IMR-90 (cell line): ENCODE results near the gene WNT16.

ENCODE experiments used
- CHD1 ChIP-seq: IDR thresholded peaks from 2 replicates; pipeline ENCODE4 v1.6.1; 2012; ENCODE audit warnings: low read depth, low read length, improper control_type of control experiment
- CTCF ChIP-seq: conservative IDR thresholded peaks from 2 replicates; pipeline ENCODE4 v1.5.1; 2012; ENCODE audit warnings: mild to moderate bottlenecking, low read depth, low read length, improper control_type of control experiment
- ELK1 ChIP-seq: fragments of 150-350 bp; IDR thresholded peaks from 2 replicates; pipeline ENCODE4 v1.6.1; 2016; ENCODE audit warnings: low read depth, mild to moderate bottlenecking, low read length, moderate library complexity, borderline replicate concordance
- POLR2A ChIP-seq: IDR thresholded peaks from 2 replicates; pipeline ENCODE4 v1.6.1; 2012; ENCODE audit warnings: mild to moderate bottlenecking, low read depth, low read length
- RAD21 ChIP-seq: IDR thresholded peaks from 2 replicates; pipeline ENCODE4 v1.6.1; 2012; ENCODE audit warnings: low read length, improper control_type of control experiment
- SMC3 ChIP-seq: fragments of 150-350 bp; IDR thresholded peaks from 2 replicates; pipeline ENCODE4 v1.6.1; 2016; ENCODE audit warnings: low read depth, mild to moderate bottlenecking, antibody characterized with exemption, low read length, moderate library complexity
- USF2 ChIP-seq: fragments of 150-350 bp; IDR thresholded peaks from 2 replicates; pipeline ENCODE4 v1.6.1; 2017; ENCODE audit warnings: mild to moderate bottlenecking, antibody characterized with exemption, low read length, low read depth

GRCh38 chr7:121327671-121328070, 1.1 kb upstream of the WNT16 start:
- no peak for TF ChIP-seq RAD21
- TF ChIP-seq CTCF = no peak
- no peak for TF ChIP-seq CHD1
- TF ChIP-seq POLR2A = no peak
- TF ChIP-seq ELK1 = no peak
- TF ChIP-seq SMC3 = no peak
- no peak for TF ChIP-seq USF2
